HCEC 1CT (cell line): ENCODE measurements around the gene TNFRSF12A.

Experiments used
- DNase-seq: peaks from one replicate; pipeline ENCODE4 v3.0.0-alpha.2; 2017

The TNFRSF12A gene, protein sequence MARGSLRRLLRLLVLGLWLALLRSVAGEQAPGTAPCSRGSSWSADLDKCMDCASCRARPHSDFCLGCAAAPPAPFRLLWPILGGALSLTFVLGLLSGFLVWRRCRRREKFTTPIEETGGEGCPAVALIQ

GRCh38 chr16:3020247-3020603 is at the start of gene TNFRSF12A:
TSS of gene TNFRSF12A (plus strand) at chr16:3020368. CDS start at chr16:3020398, 30 bp downstream.
- DNase-seq, result peak; percentile 78

DNA sequence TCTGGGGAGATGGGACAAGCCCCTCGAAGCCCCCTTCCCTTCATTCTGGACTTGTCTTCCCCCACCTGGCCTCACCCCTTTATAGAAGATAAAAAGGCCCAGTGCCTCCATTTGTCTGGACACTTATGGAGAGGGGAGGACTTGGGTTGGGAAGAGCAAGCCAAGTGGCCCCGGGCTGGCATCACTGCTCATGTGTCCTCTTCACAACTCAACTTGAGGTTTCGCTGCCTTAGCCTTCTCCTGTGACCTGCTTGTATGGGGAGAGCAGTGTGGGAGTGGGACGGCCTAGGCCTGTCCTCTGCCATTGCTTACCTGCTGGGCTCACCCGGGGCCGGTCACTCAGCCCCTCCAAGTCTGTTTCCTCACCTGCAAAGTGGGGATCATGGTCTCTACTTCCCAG is 49.6 kb upstream of the TNFRSF12A start:
- no peak for DNase-seq

GRCh38 chr16:2971134-2971984 is 48.8 kb upstream of the TNFRSF12A start:
- no peak for DNase-seq

DNA sequence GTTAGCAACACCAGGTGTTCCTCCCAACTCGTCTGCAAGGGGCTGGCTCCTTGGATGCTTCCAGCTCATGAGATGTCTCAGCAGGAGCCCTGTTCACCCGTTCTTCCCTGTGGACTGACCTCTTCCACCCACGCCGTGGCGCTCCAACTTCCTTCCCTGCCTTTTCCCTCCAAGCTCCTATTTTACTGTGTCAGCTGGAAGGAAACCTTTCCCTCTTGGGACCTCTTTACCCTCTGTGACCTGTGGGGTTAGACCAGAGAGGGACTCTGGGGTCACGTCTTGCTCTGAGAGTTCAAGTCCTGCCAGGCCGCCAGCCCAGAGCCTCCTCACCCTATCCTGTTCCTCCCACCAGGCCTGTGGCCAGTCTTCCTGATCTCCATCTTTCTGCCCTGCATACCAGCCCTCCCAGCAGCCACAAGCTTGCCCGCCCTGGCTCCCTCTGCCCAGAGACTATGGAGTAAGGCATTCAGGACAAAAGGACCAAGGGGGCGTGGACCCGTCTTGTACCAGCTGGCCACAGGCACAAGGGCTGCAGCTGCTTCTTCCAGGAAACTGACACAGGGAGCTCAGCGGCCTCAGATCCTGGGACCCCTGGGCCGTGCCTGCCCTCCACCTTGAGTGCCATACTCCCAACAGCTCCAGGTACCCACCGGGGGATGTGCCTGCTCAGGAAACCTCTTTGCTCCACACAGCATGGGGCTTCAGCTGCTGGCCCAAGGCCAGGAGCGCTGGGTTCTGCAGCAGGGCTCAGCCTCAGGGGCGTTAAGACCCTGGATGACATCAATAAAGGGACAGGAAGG is 48.0 kb upstream of the TNFRSF12A start:
- DNase-seq, result no peak

- no peak for DNase-seq
These were observed 47.1 kb upstream of the TNFRSF12A start for GRCh38 chr16:2973093-2973492.

- DNase-seq, result no peak
These were observed 46.4 kb upstream of the TNFRSF12A start for GRCh38 chr16:2973605-2974318.

DNA sequence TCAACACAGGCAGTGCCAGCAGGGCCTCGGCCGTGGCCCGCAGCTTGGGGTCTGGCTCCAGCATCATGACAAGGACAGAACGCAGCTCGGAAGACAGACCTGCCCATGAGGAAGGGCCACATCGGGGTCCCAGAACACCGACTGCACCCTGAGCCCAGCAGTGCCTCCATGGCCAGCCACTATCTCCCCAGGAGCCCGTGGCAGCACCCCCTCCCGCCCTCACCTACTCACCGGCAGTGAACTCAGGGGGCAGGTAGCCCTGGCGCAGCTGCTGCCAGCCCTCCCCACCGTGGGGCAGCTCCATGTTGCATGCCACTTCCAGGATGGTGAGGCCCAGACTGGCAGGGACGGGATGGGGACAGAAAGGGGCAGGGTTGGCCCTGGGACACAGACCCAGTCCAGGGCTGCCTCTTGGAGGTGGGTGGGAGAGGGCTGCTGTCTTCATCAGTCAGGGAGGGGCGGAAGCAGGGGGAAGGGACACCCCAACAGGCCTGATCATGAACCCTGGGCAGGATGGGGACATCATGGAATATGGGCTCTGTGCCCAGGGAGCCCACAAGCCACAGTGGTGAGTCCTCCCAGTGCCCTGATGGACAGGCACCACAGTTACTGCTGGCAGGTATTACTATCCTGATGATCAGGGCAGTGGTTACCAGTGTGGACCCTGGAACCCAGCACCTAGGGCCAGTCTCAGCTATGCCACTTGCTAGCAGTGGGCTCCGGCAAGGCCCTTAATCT is 45.7 kb upstream of the TNFRSF12A start:
- DNase-seq, result no peak

DNA sequence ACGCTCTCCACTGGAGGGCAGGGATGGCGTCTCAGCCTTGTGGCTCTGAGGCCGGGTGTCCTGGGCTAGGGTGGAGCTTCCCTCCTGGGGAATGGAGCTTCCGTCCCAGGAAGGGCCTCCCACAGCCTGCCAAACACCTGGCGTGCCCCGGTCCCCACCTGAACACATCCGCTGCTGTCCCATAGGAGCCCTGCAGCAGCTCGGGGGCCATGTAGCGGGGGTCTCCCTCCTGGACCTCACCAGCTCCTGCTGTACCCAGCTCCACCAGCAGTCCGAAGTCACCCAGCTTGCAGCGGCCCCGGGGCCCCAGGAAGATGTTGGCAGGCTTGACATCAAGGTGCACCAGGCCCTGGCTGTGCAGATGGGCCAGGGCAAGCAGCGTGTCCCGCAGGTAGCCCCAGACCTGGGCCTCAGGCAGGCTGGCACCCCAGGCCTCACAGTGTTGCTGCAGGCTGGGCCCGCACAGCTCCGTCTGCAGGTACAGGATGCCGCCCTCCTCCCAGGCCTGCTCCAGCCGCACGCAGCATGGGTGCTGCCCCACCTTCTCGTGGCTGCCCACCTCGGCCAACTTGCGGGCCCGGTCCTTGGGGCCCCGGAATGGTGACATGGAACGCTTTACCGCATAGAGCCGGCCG is 44.9 kb upstream of the TNFRSF12A start:
- no peak for DNase-seq

DNA sequence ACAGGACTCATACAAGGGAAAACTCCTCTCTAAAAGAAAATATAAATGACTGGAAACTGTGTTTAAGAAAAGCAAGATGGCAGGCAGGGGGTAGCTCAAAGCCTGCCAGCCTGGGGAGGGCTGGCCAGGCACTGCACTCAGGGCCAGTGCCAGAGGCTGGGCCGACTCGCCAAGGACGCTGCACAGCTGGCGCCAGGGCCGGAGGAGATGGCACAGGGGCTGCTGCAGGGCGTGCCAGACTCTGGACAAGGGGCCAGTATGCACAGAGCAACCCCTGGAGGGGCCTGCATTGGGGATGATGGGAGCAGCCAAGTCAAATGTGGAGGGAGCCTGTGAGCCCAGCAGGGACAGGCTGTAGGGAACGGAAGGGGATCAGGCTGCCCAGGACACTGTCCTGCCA is 44.0 kb upstream of the TNFRSF12A start:
- DNase-seq, result no peak

DNA sequence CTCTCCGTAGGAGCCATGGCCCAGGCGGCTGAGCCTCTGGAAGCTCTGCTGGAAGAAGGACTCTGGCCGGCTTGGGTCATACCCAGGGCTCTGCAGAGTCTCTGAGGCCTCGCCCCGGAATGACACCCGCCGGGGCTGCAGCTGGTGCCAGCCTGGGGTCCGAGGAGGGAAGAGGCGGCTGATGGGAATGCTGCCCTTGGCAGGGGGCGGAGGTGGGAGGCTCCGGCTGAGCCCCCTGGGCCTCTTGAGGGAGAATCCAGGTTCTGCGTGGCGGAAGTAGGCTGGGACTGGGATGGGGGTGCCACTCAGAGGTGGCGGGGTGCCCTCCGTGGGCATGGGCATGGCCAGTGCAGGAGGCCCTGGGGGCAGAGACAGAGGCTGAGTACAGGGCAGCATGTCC is 43.5 kb upstream of the TNFRSF12A start:
- no peak for DNase-seq

- DNase-seq, result no peak
These were observed 42.7 kb upstream of the TNFRSF12A start for GRCh38 chr16:2977440-2977839.

DNA sequence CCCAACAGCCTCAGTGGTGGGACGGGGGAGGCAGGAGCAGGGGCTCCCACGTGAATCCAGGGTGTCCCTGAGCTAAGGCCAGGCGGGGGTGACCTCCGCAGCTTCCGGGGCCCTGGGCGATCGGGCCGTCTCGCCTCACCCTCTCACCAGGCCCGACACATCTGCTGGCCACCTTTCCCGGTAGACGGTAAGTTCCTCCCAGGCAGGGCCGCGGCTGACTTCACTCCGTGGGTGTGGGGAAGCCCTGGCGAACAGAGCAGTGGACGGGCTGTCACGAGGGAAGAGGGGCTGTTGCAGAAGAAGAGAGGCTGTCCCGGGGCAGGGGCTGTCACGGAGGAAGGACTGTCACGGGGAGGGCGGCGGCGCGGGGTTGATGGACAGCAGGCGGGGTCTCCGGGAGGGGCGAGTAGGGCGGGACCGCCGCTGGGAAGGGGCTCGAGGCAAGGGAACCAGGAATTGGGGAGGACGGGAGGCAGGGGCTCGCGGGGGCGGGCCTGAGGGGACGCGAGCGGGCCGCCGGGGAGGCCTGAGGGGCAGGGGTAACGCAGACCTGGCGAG is 40.4 kb upstream of the TNFRSF12A start:
- no peak for DNase-seq

- peak; percentile 83 for DNase-seq
These were observed 39.7 kb upstream of the TNFRSF12A start, which contains the start of gene PKMYT1 for GRCh38 chr16:2980227-2981176. TSS of gene PKMYT1 (minus strand) at chr16:2980446. CDS start at chr16:2979657, 789 bp downstream.

DNA sequence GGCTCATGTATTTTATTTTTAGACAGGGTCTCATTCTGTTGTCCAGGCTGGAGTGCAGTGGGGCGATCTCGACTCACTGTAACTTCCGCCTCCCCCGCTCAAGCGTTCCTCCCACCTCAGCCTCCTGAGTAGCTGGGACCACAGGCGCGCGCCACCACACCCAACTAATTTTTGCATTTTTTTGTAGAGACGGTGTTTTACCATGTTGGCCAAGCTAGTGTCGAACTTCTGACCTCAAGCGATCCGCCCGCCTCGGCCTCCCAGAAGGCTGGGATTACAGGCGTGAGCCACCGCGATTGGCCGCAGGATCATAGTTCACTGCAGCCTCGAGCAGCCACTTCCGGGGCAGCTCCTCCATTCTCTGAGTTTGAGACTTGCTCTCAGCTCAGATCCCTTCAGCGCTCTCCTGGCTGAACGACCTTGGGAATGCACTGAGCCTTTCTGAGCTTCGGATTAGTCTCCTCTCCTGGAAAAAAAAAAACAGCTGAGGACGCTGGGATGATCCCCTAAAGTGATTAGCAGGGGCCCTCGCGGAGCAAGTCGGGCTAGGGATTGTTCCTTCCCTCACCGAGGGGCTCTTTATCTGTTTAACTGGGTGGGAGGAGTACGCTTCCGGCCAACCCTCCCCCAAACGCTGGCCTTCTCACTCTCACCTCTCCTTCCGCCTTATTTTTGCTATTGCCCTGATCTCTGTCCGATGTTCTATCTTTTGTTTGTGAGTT is 38.8 kb upstream of the TNFRSF12A start:
- DNase-seq, result no peak

GRCh38 chr16:2981899-2982250 is 38.3 kb upstream of the TNFRSF12A start:
- DNase-seq, result no peak

DNA sequence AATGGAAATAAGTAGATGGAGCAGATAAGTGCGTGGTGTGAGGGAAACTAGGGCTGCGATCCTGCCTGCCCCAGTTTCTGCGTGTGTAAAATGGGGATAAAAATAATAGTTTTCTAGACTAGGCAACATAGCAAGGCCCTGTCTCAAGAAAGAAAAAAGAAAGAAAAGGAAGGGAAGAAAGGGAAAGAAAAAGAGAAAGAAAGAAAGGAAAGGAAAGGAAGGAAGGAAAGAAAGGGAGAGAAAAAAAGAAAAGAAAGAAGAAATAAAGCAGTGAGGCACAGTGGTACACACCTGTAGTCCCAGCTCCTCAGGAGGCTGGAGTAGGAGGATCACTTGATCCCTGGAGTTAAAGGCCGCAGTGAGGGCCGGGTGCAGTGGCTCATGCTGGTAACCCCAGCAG is 37.8 kb upstream of the TNFRSF12A start:
- DNase-seq, result no peak

DNA sequence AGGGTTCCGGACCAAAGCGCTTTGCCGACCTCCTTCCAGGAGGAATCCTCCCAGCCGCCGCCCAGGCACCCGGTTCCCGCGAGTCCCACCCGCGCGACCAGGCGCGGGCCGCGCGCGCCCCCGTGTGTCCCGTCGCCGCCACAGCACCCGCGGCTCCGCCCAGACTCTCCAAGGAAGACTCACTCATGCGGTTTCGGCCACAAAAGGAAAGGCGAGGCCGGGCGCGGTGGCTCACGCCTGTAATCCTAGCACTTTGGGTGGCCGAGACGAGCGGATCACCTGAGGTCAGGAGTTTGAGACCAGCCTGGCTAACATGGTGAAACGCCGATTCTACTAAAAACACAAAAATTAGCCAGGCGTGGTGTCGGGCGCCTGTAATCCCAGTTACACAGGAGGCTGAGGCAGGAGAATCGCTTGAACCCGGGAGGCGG is 36.4 kb upstream of the TNFRSF12A start:
- DNase-seq, result peak; percentile 74

GRCh38 chr16:2985462-2985861 is 34.7 kb upstream of the TNFRSF12A start:
- no peak for DNase-seq

DNA sequence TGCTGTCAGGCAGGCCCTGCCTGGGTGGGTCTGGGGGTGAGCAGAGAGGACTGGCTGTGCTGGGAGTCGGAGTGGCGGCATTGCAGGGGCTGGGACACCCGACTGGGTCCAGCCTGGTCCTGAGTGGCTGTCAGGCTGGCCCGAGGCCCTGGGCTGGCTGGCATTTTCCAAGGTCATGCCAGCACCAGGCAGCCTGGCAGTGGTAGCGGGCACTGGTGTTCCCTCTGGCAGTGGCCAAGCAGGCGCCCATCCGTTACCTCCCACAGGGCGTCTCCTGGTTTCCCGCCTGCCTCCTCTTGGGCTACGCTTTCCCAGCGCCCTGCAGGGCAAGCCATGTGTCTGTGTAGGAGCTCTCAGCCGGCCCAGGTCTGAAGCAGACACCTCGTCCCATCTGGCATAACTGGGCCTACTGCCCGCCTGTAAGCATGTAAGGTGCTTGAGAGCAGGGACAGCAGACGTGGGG is 34.2 kb upstream of the TNFRSF12A start:
- no peak for DNase-seq
